HG02759 (cell line): Measurements from ENCODE around the gene ARHGDIG.
"Not testable (repeated sequence)": the region's sequence is repeated elsewhere in the genome, so short reads cannot be mapped to it uniquely, and the experiment has no call there.

Experiments
- ATAC-seq: cut with Tn5 transposase; IDR thresholded peaks from one replicate; pipeline ENCODE4 v1.9.1; 2021; ENCODE audit warnings: mild to moderate bottlenecking, moderate library complexity; ENCODE audit not compliant: unreplicated experiment

ARHGDIG gene

GRCh38 chr16:322476-323143 is 42.2 kb downstream of the ARHGDIG start:
- no peak for ATAC-seq

- ATAC-seq = no peak
These were observed 43.7 kb downstream of the ARHGDIG start for GRCh38 chr16:324201-324450.

GRCh38 chr16:324451-325334 is 44.3 kb downstream of the ARHGDIG start:
- peak; percentile 56 for ATAC-seq

- ATAC-seq = no peak
These were observed 45.2 kb downstream of the ARHGDIG start for GRCh38 chr16:325375-326145.

- no peak for ATAC-seq
These were observed 50.4 kb downstream of the ARHGDIG start for GRCh38 chr16:330741-331140.

- ATAC-seq = not testable (repeated sequence)
These were observed 50.9 kb downstream of the ARHGDIG start for GRCh38 chr16:331181-331814.
